GM13977 (cell line): Measurements from ENCODE around the gene DYNC1H1.
A peak's percentile ranks its signal among the peaks of the same experiment; 100 is the strongest.

Experiments
- DNase-seq: peaks from one replicate; pipeline ENCODE4 v3.0.0; 2012; ENCODE audit warnings: low spot score
- in situ Hi-C: fragments of 300-500 bp; cut with MboI; formaldehyde crosslinking; loops from one replicate; pipeline ENCODE4 v1.12.0; 2022; ENCODE audit warnings: low sequenced_read_pairs, low pct_unique_long_range_greater_than_20kb, mixed read lengths, inconsistent platforms; ENCODE audit not compliant: unreplicated experiment
- TF ChIP-seq, protein P1 (sequence below): IDR thresholded peaks from 2 replicates; pipeline ENCODE4 v1.5.1; 2012; ENCODE audit warnings: mild to moderate bottlenecking, control low read depth; ENCODE audit not compliant: insufficient read depth; ENCODE audit errors: extremely low read depth, missing control alignments

DYNC1H1 gene

DNA sequence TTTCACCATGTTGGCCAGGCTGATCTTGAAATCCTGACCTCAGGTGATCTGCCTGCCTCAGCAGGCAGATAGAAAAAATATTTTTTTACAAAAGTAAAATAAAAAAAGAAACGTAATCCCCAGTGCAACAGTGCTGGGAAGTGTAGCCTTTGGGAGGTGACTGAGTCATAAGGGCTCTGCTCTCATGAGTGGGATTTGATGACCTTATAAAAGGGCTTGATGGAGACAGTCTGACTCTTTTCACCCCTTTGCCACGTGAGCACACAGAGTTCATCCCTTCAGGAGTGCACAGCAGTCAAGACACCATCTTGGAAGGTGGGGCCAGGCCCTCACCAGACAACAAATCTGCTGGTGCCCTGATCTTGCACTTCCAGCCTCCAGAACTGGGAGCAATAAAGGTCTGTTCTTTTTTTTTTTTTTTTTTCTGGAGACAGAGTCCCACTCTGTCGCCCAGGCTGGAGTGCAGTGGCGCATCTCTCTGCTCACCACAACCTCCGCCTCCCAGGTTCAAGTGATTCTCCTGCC, 24.7 kb upstream of the DYNC1H1 start:
- DNase-seq, result no peak
- TF ChIP-seq, protein P1, sequence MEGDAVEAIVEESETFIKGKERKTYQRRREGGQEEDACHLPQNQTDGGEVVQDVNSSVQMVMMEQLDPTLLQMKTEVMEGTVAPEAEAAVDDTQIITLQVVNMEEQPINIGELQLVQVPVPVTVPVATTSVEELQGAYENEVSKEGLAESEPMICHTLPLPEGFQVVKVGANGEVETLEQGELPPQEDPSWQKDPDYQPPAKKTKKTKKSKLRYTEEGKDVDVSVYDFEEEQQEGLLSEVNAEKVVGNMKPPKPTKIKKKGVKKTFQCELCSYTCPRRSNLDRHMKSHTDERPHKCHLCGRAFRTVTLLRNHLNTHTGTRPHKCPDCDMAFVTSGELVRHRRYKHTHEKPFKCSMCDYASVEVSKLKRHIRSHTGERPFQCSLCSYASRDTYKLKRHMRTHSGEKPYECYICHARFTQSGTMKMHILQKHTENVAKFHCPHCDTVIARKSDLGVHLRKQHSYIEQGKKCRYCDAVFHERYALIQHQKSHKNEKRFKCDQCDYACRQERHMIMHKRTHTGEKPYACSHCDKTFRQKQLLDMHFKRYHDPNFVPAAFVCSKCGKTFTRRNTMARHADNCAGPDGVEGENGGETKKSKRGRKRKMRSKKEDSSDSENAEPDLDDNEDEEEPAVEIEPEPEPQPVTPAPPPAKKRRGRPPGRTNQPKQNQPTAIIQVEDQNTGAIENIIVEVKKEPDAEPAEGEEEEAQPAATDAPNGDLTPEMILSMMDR, result no peak
- in situ Hi-C loops, result no loop called here

DNA sequence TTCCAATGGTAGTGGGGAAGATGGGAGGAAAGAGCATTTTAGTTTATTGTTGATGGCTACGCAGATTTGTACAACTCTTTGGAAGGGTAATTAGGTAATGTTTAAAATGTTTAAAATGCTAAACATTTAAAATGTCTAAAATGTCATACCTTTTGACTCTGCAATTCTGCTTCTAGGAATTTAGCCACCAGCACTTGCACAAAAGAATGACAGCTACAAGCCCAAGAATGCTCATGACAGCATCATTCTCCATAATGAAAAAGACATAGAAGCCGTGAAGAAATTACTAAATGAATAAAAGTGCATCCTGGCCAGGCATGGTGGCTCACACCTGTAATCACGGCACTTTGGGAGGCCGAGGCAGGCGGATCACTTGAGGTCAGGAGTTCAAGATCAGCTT, 19.9 kb upstream of the DYNC1H1 start:
- TF ChIP-seq, protein P1, result no peak
- in situ Hi-C loops, result no loop called here

DNA sequence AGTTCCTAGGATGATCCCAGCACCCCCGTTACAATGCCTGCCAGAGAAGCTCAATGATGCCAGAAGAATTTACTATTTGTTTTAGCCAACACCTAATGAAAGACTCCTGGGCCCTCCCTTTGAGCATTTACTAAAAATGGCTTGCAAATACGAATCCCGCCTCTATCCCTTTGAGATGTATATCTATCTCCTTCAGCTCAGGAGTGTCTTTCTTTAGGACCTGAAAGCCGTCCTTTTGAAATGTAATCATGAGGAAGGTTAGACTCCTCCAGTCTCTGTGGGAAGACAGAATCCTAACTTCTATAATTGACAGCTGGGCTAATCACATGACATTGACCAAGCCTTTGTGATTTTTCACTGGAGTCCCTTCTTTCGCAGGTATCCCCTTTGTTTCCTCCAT, 19.2 kb upstream of the DYNC1H1 start:
- no peak for DNase-seq
- in situ Hi-C loops, result no loop called here
- TF ChIP-seq, protein P1, result no peak

More for the DNA sequence above, 19.9 kb upstream of the DYNC1H1 start:
- no peak for DNase-seq

DNA sequence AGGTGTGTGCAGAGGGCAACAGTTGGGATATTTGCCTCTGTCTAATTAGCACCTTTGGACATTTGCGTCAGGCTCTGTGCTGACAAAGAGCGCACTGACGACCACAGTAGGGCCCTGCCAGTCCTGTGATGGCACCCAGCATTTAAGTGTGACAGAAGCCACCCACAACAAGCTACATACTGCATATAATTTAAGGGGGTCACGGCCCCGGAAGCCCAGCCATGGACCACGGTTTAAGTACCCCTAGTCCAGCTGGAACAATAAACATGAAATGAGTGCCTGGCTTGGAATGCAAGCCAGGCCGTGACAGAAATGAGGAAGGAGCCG, 16.8 kb upstream of the DYNC1H1 start:
- DNase-seq, result peak; percentile 44
- TF ChIP-seq, protein P1, result no peak
- in situ Hi-C loops, result no loop called here

DNA sequence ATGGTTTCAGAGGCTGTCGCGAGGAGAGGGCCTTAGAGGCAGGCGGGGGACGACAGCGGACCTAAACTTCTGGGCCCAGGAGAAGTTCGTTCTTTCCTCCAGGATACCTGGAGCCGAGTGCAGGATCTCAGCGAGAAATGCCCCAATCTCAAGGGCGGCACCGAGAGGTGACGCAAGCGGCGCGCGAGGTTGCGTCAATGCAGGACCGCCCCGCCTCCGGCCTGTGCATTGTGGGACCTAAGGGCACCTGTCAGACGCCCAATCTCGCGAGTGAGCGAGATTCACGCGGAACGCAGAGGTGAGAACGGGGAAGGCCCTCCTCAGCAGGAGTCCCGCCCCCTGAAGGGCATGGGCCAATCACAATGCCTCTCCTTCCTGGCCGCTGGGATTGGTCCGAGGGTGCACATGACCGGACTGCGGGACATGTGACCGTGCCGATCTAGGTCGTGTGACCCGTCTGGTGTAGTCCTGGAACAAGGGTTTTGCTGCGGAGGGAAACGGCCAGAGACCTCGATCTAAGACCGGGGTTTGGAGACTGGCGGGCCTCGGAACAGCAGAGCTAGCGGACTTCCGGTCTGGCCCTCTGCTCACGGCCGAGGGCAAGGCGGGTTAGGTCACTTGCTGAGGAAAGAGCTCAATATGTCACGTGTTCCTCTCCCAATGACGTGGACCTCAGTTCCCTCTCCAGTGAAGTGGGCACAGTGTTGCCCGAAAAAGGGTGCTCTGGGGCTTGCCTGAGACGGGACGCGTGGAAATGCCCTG, 16.3 kb upstream of the DYNC1H1 start:
- in situ Hi-C loops, result no loop called here
- TF ChIP-seq, protein P1, result no peak
- DNase-seq, result peak; percentile 98

DNA sequence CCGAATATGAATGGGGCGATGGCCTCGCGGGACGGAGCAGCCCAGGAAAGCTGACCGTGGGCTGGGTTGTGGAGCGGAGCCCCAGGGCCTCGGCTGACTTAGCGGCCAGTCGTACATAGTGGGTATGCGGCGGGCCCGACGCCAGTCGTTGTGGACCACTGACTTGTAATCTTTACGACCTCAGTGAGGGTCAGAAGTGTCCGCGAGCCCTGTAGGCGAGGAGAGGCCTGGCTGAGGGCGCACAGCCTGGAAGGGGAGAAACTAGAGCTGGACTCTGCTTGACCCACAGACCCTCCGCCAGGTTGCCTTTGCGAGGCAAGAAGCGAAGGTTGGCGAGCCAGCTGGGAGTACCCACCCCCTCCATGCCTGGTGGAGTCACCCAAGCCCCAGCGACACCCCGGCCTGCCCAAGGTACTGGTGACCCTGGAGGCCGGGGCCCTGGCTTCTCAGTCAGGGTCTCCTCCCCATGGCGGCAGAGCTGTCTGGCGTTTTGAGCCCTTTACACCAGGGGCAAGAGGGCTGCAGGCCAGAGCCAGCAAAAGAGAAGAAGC, 15.6 kb upstream of the DYNC1H1 start:
- no peak for DNase-seq
- TF ChIP-seq, protein P1, result no peak
- in situ Hi-C loops, result no loop called here
